DMS 273 treated with DMSO at 0.1 percent for 48 hours (cell line): ENCODE results near the gene FLAD1.

Experiments
- DNase-seq: peaks from one replicate; lab custom pipeline; 2025; lab: John Stamatoyannopoulos, UW

The FLAD1 gene

GRCh38 chr1:155038602-155039307 is 55.6 kb downstream of the FLAD1 start:
- DNase-seq: no peak

GRCh38 chr1:155039308-155039669 is 56.1 kb downstream of the FLAD1 start:
- DNase-seq: no peak

- DNase-seq: no peak
These were observed 57.4 kb downstream of the FLAD1 start for GRCh38 chr1:155040358-155041093.
